Activated T-helper 2 cell treated with anti-CD3 and anti-CD28 coated beads, Interferon-gamma antibody, Interleukin-2, Interleukin-4, amounts not matched to agents 10 μg/mL and 5 μg/mL and 100 μg/mL, durations not matched to agents 14 hours and 24 hours and 36 hours (primary cell): ENCODE measurements around the gene MATR3. TPM values are rescaled to one million over a fixed set of nuclear protein-coding genes. Genes with fewer than 3 reads are reported as not detected.

ENCODE experiments used
- DNase-seq: peaks from one replicate; pipeline ENCODE4 v3.0.0; 2021; ENCODE audit warnings: low spot score
- H3K27ac Mint-ChIP-seq: one replicate; pipeline ENCODE4 v1.8.0; 2021; ENCODE audit warnings: mixed read lengths
- H3K27me3 Mint-ChIP-seq: one replicate; pipeline ENCODE4 v1.8.0; 2021; ENCODE audit warnings: low read depth, mixed read lengths
- H3K36me3 Mint-ChIP-seq: one replicate; pipeline ENCODE4 v1.8.0; 2021; ENCODE audit warnings: low read depth, mixed read lengths
- H3K4me1 Mint-ChIP-seq: one replicate; pipeline ENCODE4 v1.8.0; 2021; ENCODE audit warnings: low read depth, mixed read lengths
- H3K4me3 Mint-ChIP-seq: one replicate; pipeline ENCODE4 v1.8.0; 2021; ENCODE audit warnings: low read depth, mild to moderate bottlenecking, moderate library complexity, mixed read lengths
- H3K9me3 Mint-ChIP-seq: one replicate; pipeline ENCODE4 v1.8.0; 2021; ENCODE audit warnings: mixed read lengths
- intact Hi-C: fragments of 100-400 bp; cut with micrococcal nuclease; formaldehyde crosslinking; loops from one replicate; pipeline ENCODE4 v1.15.1; 2023
- total RNA-seq: library from RNA; stranded (reverse); gene quantifications from 2 replicates; pipeline ENCODE4 v1.2.3, GENCODE V29; 2022

Gene MATR3
- total RNA-seq, result 259 TPM in 2 replicates

- H3K4me1 Mint-ChIP-seq, result peaks cover 33% of the 10 kb centered on the region
- intact Hi-C loops, result loop anchor here (1.0 to 10.0 kb wide), 8 partner anchors 15 to 959 kb away; partner anchors contain the start of genes CDC25C, ETF1, FAM53C and HSPA9
- DNase-seq, result peak; percentile 90
- H3K27me3 Mint-ChIP-seq, result no peaks in the 10 kb centered on the region
- H3K4me3 Mint-ChIP-seq, result peak within 1 kb of the TSS; percentile 91
- peak within 1 kb of the TSS; percentile 97 for H3K27ac Mint-ChIP-seq
- no peaks in the 10 kb centered on the region for H3K9me3 Mint-ChIP-seq
- H3K36me3 Mint-ChIP-seq, result peaks cover 45% of the 10 kb centered on the region
Observed at GRCh38 chr5:139293507-139294373, at the start of gene MATR3. TSS of gene MATR3 (plus strand) at chr5:139293740. CDS start at chr5:139307416, 13,676 bp downstream.

GRCh38 chr5:139245637-139246339 lies 47.8 kb upstream of the MATR3 start:
- Mint-ChIP-seq H3K4me1 (peaks cover 19% of the 10 kb centered on the region), H3K9me3 (no peaks in the 10 kb centered on the region), H3K27ac (peak overlapping the region; percentile 73), H3K4me3 (no peak overlapping the region), H3K36me3 (no peaks in the 10 kb centered on the region), H3K27me3 (peaks cover 11% of the 10 kb centered on the region)
- no peak for DNase-seq
- intact Hi-C loops, result loop anchor here (1.0 to 5.0 kb wide), 3 partner anchors 17 to 593 kb away; no protein-coding TSS in a partner anchor

- Mint-ChIP-seq H3K9me3 (no peaks in the 10 kb centered on the region), H3K27ac (peak overlapping the region; percentile 73), H3K4me3 (peak overlapping the region; percentile 17), H3K27me3 (peaks cover 4% of the 10 kb centered on the region), H3K36me3 (no peaks in the 10 kb centered on the region), H3K4me1 (peaks cover 22% of the 10 kb centered on the region)
- peak; percentile 13 for DNase-seq
- intact Hi-C loops, result loop anchor here (1.0 to 5.0 kb wide), 3 partner anchors 16 to 594 kb away; no protein-coding TSS in a partner anchor
Observed at GRCh38 chr5:139246394-139246793, 47.1 kb upstream of the MATR3 start.

GRCh38 chr5:139248826-139249453 lies 44.6 kb upstream of the MATR3 start:
- no peaks in the 10 kb centered on the region for H3K36me3 Mint-ChIP-seq
- intact Hi-C loops, result loop anchor here (5.0 kb wide), 2 partner anchors 267 to 597 kb away; no protein-coding TSS in a partner anchor
- H3K27me3 Mint-ChIP-seq, result no peaks in the 10 kb centered on the region
- H3K9me3 Mint-ChIP-seq, result no peaks in the 10 kb centered on the region
- peaks cover 26% of the 10 kb centered on the region for H3K4me1 Mint-ChIP-seq
- DNase-seq, result no peak
- no peak overlapping the region for H3K27ac Mint-ChIP-seq
- no peak overlapping the region for H3K4me3 Mint-ChIP-seq

GRCh38 chr5:139251281-139251687 lies 42.3 kb upstream of the MATR3 start:
- Mint-ChIP-seq H3K27me3 (no peaks in the 10 kb centered on the region), H3K4me3 (no peak overlapping the region), H3K36me3 (no peaks in the 10 kb centered on the region), H3K27ac (no peak overlapping the region), H3K4me1 (peaks cover 18% of the 10 kb centered on the region), H3K9me3 (no peaks in the 10 kb centered on the region)
- peak; percentile 13 for DNase-seq
- intact Hi-C loops, result no loop called here

GRCh38 chr5:139251695-139252288 lies 41.7 kb upstream of the MATR3 start:
- Mint-ChIP-seq H3K36me3 (no peaks in the 10 kb centered on the region), H3K27me3 (no peaks in the 10 kb centered on the region), H3K27ac (no peak overlapping the region), H3K4me1 (peaks cover 13% of the 10 kb centered on the region), H3K9me3 (no peaks in the 10 kb centered on the region), H3K4me3 (no peak overlapping the region)
- intact Hi-C loops, result no loop called here
- DNase-seq, result no peak

GRCh38 chr5:139253115-139253514 lies 40.4 kb upstream of the MATR3 start:
- no peak overlapping the region for H3K27ac Mint-ChIP-seq
- peaks cover 2% of the 10 kb centered on the region for H3K27me3 Mint-ChIP-seq
- H3K4me1 Mint-ChIP-seq, result peaks cover 7% of the 10 kb centered on the region
- intact Hi-C loops, result no loop called here
- DNase-seq, result no peak
- H3K9me3 Mint-ChIP-seq, result no peaks in the 10 kb centered on the region
- H3K4me3 Mint-ChIP-seq, result no peak overlapping the region
- H3K36me3 Mint-ChIP-seq, result no peaks in the 10 kb centered on the region

GRCh38 chr5:139256820-139257219 lies 36.7 kb upstream of the MATR3 start:
- H3K9me3 Mint-ChIP-seq, result no peaks in the 10 kb centered on the region
- no peaks in the 10 kb centered on the region for H3K36me3 Mint-ChIP-seq
- no peak overlapping the region for H3K27ac Mint-ChIP-seq
- H3K4me3 Mint-ChIP-seq, result no peak overlapping the region
- peaks cover 23% of the 10 kb centered on the region for H3K27me3 Mint-ChIP-seq
- intact Hi-C loops, result no loop called here
- DNase-seq, result no peak
- peaks cover 3% of the 10 kb centered on the region for H3K4me1 Mint-ChIP-seq

GRCh38 chr5:139262059-139262741 lies 31.3 kb upstream of the MATR3 start:
- intact Hi-C loops, result loop anchor here (1.0 to 10.0 kb wide), 5 partner anchors 16 to 683 kb away; no protein-coding TSS in a partner anchor
- no peak for DNase-seq
- Mint-ChIP-seq H3K27me3 (peaks cover 27% of the 10 kb centered on the region), H3K4me3 (no peak overlapping the region), H3K4me1 (peaks cover 11% of the 10 kb centered on the region), H3K9me3 (no peaks in the 10 kb centered on the region), H3K27ac (no peak overlapping the region), H3K36me3 (no peaks in the 10 kb centered on the region)

- Mint-ChIP-seq H3K36me3 (no peaks in the 10 kb centered on the region), H3K4me1 (peaks cover 11% of the 10 kb centered on the region), H3K27me3 (peaks cover 25% of the 10 kb centered on the region), H3K9me3 (no peaks in the 10 kb centered on the region), H3K4me3 (no peak overlapping the region), H3K27ac (no peak overlapping the region)
- peak; percentile 57 for DNase-seq
- intact Hi-C loops, result loop anchor here (1.0 to 10.0 kb wide), 5 partner anchors 17 to 684 kb away; no protein-coding TSS in a partner anchor
Observed at GRCh38 chr5:139262742-139263445, 30.6 kb upstream of the MATR3 start.

GRCh38 chr5:139263536-139263935 lies 30.0 kb upstream of the MATR3 start:
- Mint-ChIP-seq H3K4me1 (peaks cover 11% of the 10 kb centered on the region), H3K36me3 (no peaks in the 10 kb centered on the region), H3K9me3 (no peaks in the 10 kb centered on the region), H3K27ac (no peak overlapping the region), H3K27me3 (peaks cover 21% of the 10 kb centered on the region), H3K4me3 (no peak overlapping the region)
- intact Hi-C loops, result loop anchor here (2.0 to 10.0 kb wide), 3 partner anchors 439 to 621 kb away; no protein-coding TSS in a partner anchor
- DNase-seq, result no peak
